Astrocyte of the cerebellum (primary cell): ENCODE measurements around the gene SENP2.

Experiments used
- DNase-seq: peaks from one replicate; pipeline ENCODE4 v3.0.0-alpha.2; 2011; ENCODE audit warnings: low read depth
- H3K4me3 ChIP-seq: 2 replicates; pipeline ENCODE4 v1.5.1; 2011; ENCODE audit warnings: mild to moderate bottlenecking, low read depth, low read length, moderate library complexity
- CTCF ChIP-seq: IDR thresholded peaks from 2 replicates; pipeline ENCODE4 v1.5.1; 2012; ENCODE audit warnings: low read length, low read depth, moderate library complexity, mild to moderate bottlenecking; ENCODE audit errors: missing control alignments
- in situ Hi-C: cut with HindIII; loops from 2 replicates; pipeline ENCODE4 v1.10.0; 2017; ENCODE audit warnings: low sequenced_read_pairs

SENP2 gene

GRCh38 chr3:185663929-185664328 is 77.8 kb downstream of the SENP2 start:
- in situ Hi-C loops = no loop called here
- no peak overlapping the region for H3K4me3 ChIP-seq
- no peak for TF ChIP-seq CTCF
- DNase-seq = no peak

- in situ Hi-C loops = no loop called here
- DNase-seq = no peak
- TF ChIP-seq CTCF = no peak
- no peak overlapping the region for H3K4me3 ChIP-seq
These were observed 81.5 kb downstream of the SENP2 start for GRCh38 chr3:185667574-185667973.

GRCh38 chr3:185677146-185677829 is 91.2 kb downstream of the SENP2 start:
- TF ChIP-seq CTCF = peak; percentile 80
- peak; percentile 67 for DNase-seq
- no peak overlapping the region for H3K4me3 ChIP-seq
- in situ Hi-C loops = loop anchor here (25.0 kb wide), 1 partner anchor 235 kb away; no protein-coding TSS in a partner anchor

- in situ Hi-C loops = loop anchor here (25.0 kb wide), 1 partner anchor 234 kb away; no protein-coding TSS in a partner anchor
- DNase-seq = no peak
- TF ChIP-seq CTCF = no peak
- H3K4me3 ChIP-seq = no peak overlapping the region
These were observed 91.9 kb downstream of the SENP2 start for GRCh38 chr3:185678027-185678426.

GRCh38 chr3:185680231-185680630 is 94.1 kb downstream of the SENP2 start:
- no peak overlapping the region for H3K4me3 ChIP-seq
- in situ Hi-C loops = loop anchor here (25.0 kb wide), 1 partner anchor 232 kb away; no protein-coding TSS in a partner anchor
- no peak for TF ChIP-seq CTCF
- DNase-seq = no peak
